ENCODE data around the gene CPXM2. TPM values are rescaled to one million over a fixed set of nuclear protein-coding genes. Genes with fewer than 3 reads are reported as not detected.

Gene CPXM2
- total RNA-seq, 1 experiment from 2014 or later: 0.02 TPM

GRCh38 chr10:123778719-123779517 lies 112.7 kb downstream of the CPXM2 start:
- DNase-seq (ENCODE audit: extremely low read depth, low read depth): no peak

- no peak for DNase-seq (ENCODE audit: extremely low read depth, low read depth)
Measured at GRCh38 chr10:123777881-123778280, 113.7 kb downstream of the CPXM2 start.

GRCh38 chr10:123774132-123774742 lies 117.4 kb downstream of the CPXM2 start:
- DNase-seq (ENCODE audit: extremely low read depth, low read depth): no peak

DNA sequence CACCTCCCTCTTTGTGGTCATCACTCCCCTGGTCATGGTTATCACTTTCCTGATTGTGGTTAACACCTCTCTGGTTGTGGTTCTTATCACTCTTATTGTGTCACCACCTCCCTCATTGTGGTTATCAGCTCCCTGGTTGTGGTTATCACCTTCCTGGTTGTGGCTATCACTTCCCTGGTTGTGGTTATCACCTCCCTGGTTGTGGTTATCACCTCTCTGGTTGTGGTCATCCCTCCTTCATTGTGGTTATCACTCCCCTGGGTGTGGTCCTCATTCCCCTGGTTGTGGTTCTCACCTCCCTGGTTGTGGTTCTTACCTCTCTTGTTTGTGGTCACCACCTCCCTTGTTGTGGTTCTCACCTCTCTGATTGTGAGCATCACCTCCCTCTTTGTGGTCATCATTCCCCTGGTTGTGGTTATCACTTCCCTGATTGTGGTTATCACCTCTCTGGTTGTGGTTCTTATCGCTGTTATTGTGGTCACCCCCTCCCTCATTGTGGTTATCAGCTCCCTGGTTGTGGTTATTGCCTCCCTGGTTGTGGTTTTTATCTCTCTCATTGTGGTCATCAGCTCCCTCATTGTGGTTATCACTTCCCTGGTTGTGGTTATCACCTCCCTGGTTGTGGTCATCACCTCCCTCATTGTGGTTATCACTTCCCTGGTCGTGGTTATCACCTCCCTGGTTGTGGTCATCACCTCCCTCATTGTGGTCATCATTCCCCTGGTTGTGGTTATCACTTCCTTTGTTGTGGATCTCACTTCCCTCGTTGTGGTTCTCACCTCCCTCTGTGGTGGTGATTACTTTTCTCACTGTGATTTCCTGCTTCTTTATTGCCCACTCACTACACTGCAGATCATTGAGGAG lies 118.7 kb downstream of the CPXM2 start:
- no peak for DNase-seq (ENCODE audit: extremely low read depth, low read depth)

DNA sequence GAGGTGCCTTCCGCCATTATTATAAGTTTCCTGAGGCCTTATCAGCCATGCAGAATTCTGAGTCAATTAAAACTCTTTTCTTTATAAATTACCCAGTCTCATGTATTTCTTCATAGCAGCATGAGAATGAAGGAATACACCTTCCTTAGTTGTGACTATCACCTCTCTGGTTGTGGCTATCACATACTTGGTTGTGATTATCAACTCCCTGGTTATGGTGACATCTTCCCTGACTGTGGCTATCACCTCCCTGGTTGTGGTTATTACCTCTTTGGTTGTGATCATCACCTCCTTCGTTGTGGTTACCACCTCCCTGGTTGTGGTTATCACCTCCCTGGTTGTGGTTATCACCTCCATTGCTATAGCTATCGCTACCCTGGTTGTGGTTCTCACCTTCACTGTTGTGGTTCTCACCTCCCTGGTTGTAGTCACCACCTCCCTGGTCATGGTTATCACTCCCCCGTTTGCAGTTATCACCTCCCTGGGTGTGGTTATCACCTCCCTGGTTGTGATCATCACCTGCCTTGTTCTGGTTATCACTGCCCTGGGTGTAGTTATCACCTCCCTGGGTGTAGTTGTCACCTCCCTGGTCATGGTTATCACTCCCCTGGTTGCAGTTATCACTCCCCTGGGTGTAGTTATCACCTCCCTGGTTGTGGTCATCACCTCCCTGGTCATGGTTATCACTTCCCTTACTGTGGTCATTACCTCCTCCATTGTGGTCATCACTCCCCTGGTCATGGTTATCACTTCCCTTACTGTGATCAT lies 119.5 kb downstream of the CPXM2 start:
- DNase-seq (ENCODE audit: extremely low read depth, low read depth): no peak

GRCh38 chr10:123769647-123770046 lies 122.0 kb downstream of the CPXM2 start:
- DNase-seq (ENCODE audit: extremely low read depth, low read depth): no peak

DNA sequence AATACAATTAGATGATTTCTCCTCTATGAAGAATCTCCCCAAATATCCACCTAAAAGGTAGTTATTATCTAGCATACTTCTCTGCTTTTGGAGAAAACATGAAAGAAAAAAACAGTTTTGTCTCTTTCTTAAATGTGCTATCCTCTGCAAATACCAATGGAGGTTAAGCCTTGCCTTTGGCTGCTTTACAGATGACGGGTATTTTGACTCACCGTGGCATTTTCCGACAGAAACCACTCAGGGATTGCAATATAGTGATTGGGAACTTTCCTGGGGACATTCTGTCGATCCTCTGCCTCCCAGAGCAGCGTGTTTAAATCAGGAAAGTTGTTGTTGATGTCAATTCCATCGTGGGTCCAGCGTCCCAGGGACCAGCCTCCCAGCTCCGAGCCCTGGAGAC lies 124.8 kb downstream of the CPXM2 start:
- DNase-seq (ENCODE audit: extremely low read depth, low read depth): no peak

DNA sequence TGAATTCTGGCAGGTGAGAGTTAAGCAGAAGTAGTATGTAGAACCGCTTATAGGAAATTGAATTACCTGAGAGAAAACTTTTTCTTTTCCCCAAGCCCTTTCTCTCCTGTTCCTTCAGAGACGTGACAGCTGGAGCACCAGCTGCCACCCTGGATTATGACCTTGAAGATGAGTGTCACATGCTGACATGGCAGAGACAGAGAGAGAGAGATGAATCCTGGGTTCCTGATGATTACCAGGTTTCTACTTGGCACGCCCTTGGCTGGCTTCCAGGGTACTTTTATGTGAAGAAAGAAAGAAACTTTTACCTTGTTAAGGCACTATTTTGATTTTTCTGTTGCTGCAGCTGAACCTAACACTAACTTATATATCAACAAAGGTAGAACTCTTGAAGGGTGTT lies 125.6 kb downstream of the CPXM2 start:
- no peak for DNase-seq (ENCODE audit: extremely low read depth, low read depth)

DNA sequence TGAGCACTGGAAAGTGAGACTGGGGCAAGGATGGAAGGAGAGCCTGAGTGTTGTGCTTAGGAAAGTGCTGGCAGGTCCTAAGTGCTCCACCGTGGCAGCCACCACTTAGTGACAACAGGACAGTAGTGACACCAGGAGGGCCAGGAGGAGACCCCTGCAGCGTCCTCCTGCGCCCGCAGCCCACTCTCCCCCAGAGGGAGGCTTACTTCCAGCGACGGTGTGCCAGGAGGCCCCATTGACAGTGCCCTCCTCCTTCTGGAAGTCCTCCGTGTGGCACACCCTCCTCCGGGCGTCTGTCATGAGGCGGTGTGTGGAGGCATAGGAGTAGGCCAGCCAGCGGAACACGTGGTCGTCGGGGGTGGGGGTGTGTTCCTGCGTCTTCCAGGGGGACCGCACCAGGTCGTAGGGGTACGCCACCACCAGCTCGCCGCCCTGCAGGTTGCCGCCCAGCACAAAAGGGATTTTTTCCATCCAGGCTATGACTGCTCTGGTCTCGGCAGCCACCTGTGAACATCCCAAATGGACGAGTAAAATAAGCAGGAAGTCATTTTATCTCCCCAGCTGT lies 129.9 kb downstream of the CPXM2 start:
- no peak for DNase-seq (ENCODE audit: extremely low read depth, low read depth)

DNA sequence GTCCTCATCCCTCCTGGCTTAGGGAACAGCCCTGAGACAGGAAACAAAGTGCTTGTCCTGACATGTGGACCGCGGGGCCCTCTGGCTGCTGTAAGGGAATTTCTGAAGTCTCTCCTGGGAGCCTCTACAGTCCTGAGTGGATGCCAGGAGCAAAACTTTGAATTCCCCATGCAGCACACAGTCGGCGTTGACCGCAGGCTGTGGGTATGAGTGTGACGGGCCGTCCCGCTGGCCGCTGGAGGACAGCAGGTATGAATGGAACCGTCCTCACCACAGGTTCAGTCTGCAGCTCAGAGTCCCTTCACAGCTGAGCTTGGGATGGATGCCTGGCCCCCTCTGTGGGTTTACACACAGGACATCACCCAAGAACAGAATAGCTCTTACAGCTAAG lies 130.6 kb downstream of the CPXM2 start:
- DNase-seq (ENCODE audit: extremely low read depth, low read depth): no peak

- DNase-seq (ENCODE audit: extremely low read depth, low read depth): no peak
Measured at GRCh38 chr10:123760356-123761037, 131.1 kb downstream of the CPXM2 start.

- DNase-seq (ENCODE audit: extremely low read depth, low read depth): no peak
Measured at GRCh38 chr10:123759501-123760031, 132.0 kb downstream of the CPXM2 start.

GRCh38 chr10:123759041-123759440 lies 132.6 kb downstream of the CPXM2 start:
- DNase-seq (ENCODE audit: extremely low read depth, low read depth): no peak

- no peak for DNase-seq (ENCODE audit: extremely low read depth, low read depth)
Measured at GRCh38 chr10:123757853-123758252, 133.8 kb downstream of the CPXM2 start.

- DNase-seq (ENCODE audit: extremely low read depth, low read depth): no peak
Measured at GRCh38 chr10:123755061-123755460, 136.5 kb downstream of the CPXM2 start.

GRCh38 chr10:123754123-123754522 lies 137.5 kb downstream of the CPXM2 start:
- DNase-seq (ENCODE audit: extremely low read depth, low read depth): no peak

DNA sequence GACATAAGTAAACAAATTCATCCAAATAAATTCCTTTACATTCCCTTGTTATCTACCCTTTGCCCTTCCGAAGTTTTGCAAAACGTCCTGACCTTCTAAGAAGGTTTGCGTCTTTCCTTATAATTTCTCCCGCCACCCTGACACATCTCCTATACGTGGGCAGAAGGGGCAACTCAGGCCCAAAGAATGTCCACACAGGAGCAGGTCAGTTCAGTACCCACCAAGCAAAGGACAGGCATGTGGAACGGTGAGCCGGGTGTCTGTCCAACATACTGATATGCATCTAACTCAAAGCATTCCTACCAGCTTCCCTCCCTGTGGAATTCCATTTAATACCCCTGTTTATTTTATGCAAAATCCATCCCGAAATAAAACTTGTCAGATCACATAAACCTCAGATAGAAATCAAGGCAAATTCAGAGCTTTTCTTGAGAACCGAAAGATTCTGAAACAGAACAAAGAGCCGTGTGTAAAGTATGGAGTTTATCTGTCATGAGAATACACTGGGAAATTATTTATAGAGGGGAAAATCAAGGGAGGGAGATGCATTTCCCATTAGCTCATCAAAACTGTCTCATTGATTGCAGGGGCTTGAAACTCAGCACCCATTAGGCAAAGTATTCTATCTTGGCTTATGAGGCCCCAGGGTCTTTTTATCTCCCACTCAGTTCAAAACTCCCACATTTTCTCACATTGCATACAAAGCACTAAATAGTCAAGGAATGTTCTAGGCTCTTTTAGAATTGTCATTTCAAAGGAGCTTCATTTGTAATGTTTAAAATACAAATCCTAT lies 140.1 kb downstream of the CPXM2 start:
- DNase-seq (ENCODE audit: extremely low read depth, low read depth): no peak

- no peak for DNase-seq (ENCODE audit: extremely low read depth, low read depth)
Measured at GRCh38 chr10:123750901-123751300, 140.7 kb downstream of the CPXM2 start.

DNA sequence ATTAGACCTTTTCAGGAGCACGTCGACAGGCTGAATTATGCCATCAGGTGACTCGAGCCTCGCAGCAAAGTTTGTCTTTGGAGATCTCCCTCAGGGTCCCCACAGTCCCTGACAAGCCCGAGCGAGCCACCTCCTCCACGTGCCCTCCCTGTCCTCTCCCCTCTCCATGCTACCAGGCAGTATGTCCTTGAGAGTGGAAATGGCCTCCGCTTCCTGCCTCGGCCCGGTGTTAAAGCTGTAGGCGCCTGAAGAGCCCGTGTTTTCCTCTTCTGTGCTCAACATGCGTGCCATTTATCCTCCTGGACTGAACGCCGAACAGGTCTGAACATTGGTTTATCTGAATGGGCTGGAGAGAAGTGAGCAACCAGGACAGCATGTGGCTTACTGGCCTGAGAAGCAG lies 142.9 kb downstream of the CPXM2 start:
- no peak for DNase-seq (ENCODE audit: extremely low read depth, low read depth)

Measured in NCI-H460 (cell line).